Central memory CD8-positive, alpha-beta T cell (primary cell): Measurements from ENCODE around the gene GFY.
A peak's percentile ranks its signal among the peaks of the same experiment; 100 is the strongest.

Experiments
- ATAC-seq: fragments of 150-1000 bp; cut with Tn5 transposase; replicated peaks from 2 replicates; pipeline ENCODE4 v1.10.0; 2022; ENCODE audit warnings: mild to moderate bottlenecking, moderate FRiP score, moderate number of reproducible peaks; ENCODE audit not compliant: poor library complexity, severe bottlenecking; ENCODE audit errors: extremely low read depth
- DNase-seq, 2 donors: peaks; one replicate each; pipeline ENCODE4 v3.0.0; 2021; ENCODE audit warnings: low spot score in 2 of 2
- H3K27ac Mint-ChIP-seq: one replicate; pipeline ENCODE4 v1.8.0; 2022; ENCODE audit warnings: low read depth, mild to moderate bottlenecking, moderate library complexity, mixed read lengths
- H3K27me3 Mint-ChIP-seq: one replicate; pipeline ENCODE4 v1.8.0; 2022; ENCODE audit warnings: mixed read lengths
- H3K36me3 Mint-ChIP-seq: one replicate; pipeline ENCODE4 v1.8.0; 2022; ENCODE audit warnings: mild to moderate bottlenecking, moderate library complexity, mixed read lengths; ENCODE audit not compliant: insufficient read depth
- H3K4me1 Mint-ChIP-seq: one replicate; pipeline ENCODE4 v1.8.0; 2022; ENCODE audit warnings: mixed read lengths
- H3K4me3 Mint-ChIP-seq: one replicate; pipeline ENCODE4 v1.8.0; 2022; ENCODE audit warnings: mild to moderate bottlenecking, moderate library complexity, mixed read lengths
- H3K9me3 Mint-ChIP-seq: one replicate; pipeline ENCODE4 v1.8.0; 2022; ENCODE audit warnings: mixed read lengths

GFY gene

GRCh38 chr19:49423985-49424303 is 1.2 kb upstream of the GFY start:
- peak overlapping the region; percentile 54 for H3K4me3 Mint-ChIP-seq
- no peaks in the 10 kb centered on the region for H3K9me3 Mint-ChIP-seq
- peaks cover 62% of the 10 kb centered on the region for H3K4me1 Mint-ChIP-seq
- H3K27me3 Mint-ChIP-seq = peaks cover 100% of the 10 kb centered on the region
- peak in 1 of 2 donors; percentile 29 for DNase-seq
- H3K36me3 Mint-ChIP-seq = peaks cover 2% of the 10 kb centered on the region
- ATAC-seq = peak; percentile 60
- no peak overlapping the region for H3K27ac Mint-ChIP-seq

- peaks cover 100% of the 10 kb centered on the region for H3K27me3 Mint-ChIP-seq
- DNase-seq (no peak), ATAC-seq (no peak)
- peaks cover 2% of the 10 kb centered on the region for H3K36me3 Mint-ChIP-seq
- H3K4me3 Mint-ChIP-seq = peak overlapping the region; percentile 53
- no peak overlapping the region for H3K27ac Mint-ChIP-seq
- H3K9me3 Mint-ChIP-seq = no peaks in the 10 kb centered on the region
- peaks cover 68% of the 10 kb centered on the region for H3K4me1 Mint-ChIP-seq
Measured at GRCh38 chr19:49425922-49426592, 869 bp downstream of the GFY start.

GRCh38 chr19:49427339-49427738 is 2.2 kb downstream of the GFY start:
- no peak for ATAC-seq
- Mint-ChIP-seq H3K27ac (no peak overlapping the region), H3K27me3 (peaks cover 100% of the 10 kb centered on the region), H3K36me3 (peaks cover 4% of the 10 kb centered on the region), H3K9me3 (no peaks in the 10 kb centered on the region), H3K4me3 (peak overlapping the region; percentile 53), H3K4me1 (peaks cover 62% of the 10 kb centered on the region)
- DNase-seq = no peak

- H3K4me1 Mint-ChIP-seq = peaks cover 61% of the 10 kb centered on the region
- DNase-seq (no peak), ATAC-seq (no peak)
- H3K27me3 Mint-ChIP-seq = peaks cover 100% of the 10 kb centered on the region
- H3K4me3 Mint-ChIP-seq = peak overlapping the region; percentile 53
- peaks cover 5% of the 10 kb centered on the region for H3K36me3 Mint-ChIP-seq
- H3K9me3 Mint-ChIP-seq = no peaks in the 10 kb centered on the region
- no peak overlapping the region for H3K27ac Mint-ChIP-seq
Measured at GRCh38 chr19:49427855-49428546, 2.8 kb downstream of the GFY start.

- no peaks in the 10 kb centered on the region for H3K9me3 Mint-ChIP-seq
- ATAC-seq (no peak), DNase-seq (no peak)
- H3K27ac Mint-ChIP-seq = no peak overlapping the region
- H3K4me3 Mint-ChIP-seq = peak overlapping the region; percentile 53
- H3K4me1 Mint-ChIP-seq = peaks cover 58% of the 10 kb centered on the region
- peaks cover 4% of the 10 kb centered on the region for H3K36me3 Mint-ChIP-seq
- peaks cover 100% of the 10 kb centered on the region for H3K27me3 Mint-ChIP-seq
Measured at GRCh38 chr19:49428547-49429451, 3.6 kb downstream of the GFY start.

- Mint-ChIP-seq H3K4me3 (no peak overlapping the region), H3K4me1 (peaks cover 54% of the 10 kb centered on the region), H3K27ac (no peak overlapping the region), H3K27me3 (peaks cover 95% of the 10 kb centered on the region), H3K9me3 (no peaks in the 10 kb centered on the region), H3K36me3 (peaks cover 3% of the 10 kb centered on the region)
- DNase-seq (no peak), ATAC-seq (no peak)
Measured at GRCh38 chr19:49430172-49430677, 5.0 kb downstream of the GFY start.

- H3K27ac Mint-ChIP-seq = no peak overlapping the region
- peaks cover 95% of the 10 kb centered on the region for H3K27me3 Mint-ChIP-seq
- peaks cover 3% of the 10 kb centered on the region for H3K36me3 Mint-ChIP-seq
- H3K4me1 Mint-ChIP-seq = peaks cover 50% of the 10 kb centered on the region
- H3K9me3 Mint-ChIP-seq = no peaks in the 10 kb centered on the region
- no peak overlapping the region for H3K4me3 Mint-ChIP-seq
- DNase-seq (no peak), ATAC-seq (no peak)
Measured at GRCh38 chr19:49430678-49431329, 5.6 kb downstream of the GFY start.

- H3K4me1 Mint-ChIP-seq = peaks cover 50% of the 10 kb centered on the region
- ATAC-seq (no peak), DNase-seq (no peak)
- H3K36me3 Mint-ChIP-seq = peaks cover 3% of the 10 kb centered on the region
- H3K4me3 Mint-ChIP-seq = no peak overlapping the region
- peaks cover 95% of the 10 kb centered on the region for H3K27me3 Mint-ChIP-seq
- H3K9me3 Mint-ChIP-seq = no peaks in the 10 kb centered on the region
- H3K27ac Mint-ChIP-seq = no peak overlapping the region
Measured at GRCh38 chr19:49431330-49431749, 6.2 kb downstream of the GFY start.

GRCh38 chr19:49432141-49433073 is 7.2 kb downstream of the GFY start:
- H3K4me3 Mint-ChIP-seq = peak overlapping the region; percentile 34

GRCh38 chr19:49433240-49433901 is 8.2 kb downstream of the GFY start:
- ATAC-seq = no peak
- H3K9me3 Mint-ChIP-seq = no peaks in the 10 kb centered on the region
- H3K4me3 Mint-ChIP-seq = no peak overlapping the region
- H3K36me3 Mint-ChIP-seq = peaks cover 4% of the 10 kb centered on the region
- peaks cover 41% of the 10 kb centered on the region for H3K4me1 Mint-ChIP-seq
- H3K27me3 Mint-ChIP-seq = peaks cover 95% of the 10 kb centered on the region
- H3K27ac Mint-ChIP-seq = no peak overlapping the region
- no peak for DNase-seq

More at GRCh38 chr19:49432141-49433073, 7.2 kb downstream of the GFY start:
- Mint-ChIP-seq H3K4me1 (peaks cover 47% of the 10 kb centered on the region), H3K27ac (no peak overlapping the region), H3K9me3 (no peaks in the 10 kb centered on the region), H3K27me3 (peaks cover 95% of the 10 kb centered on the region), H3K36me3 (peaks cover 3% of the 10 kb centered on the region)
- DNase-seq (no peak), ATAC-seq (no peak)
